Karpas-422 (cell line): ENCODE data around the gene EVC. TPM values are rescaled to one million over a fixed set of nuclear protein-coding genes. Genes with fewer than 3 reads are reported as not detected.

Source experiments
- DNase-seq: peaks from one replicate; pipeline ENCODE4 v3.0.0-alpha.2; 2015
- H2AFZ ChIP-seq: fragments of 200-600 bp; sonication (generic); 2 replicates; pipeline ENCODE4 v1.6.1; 2014; ENCODE audit warnings: antibody characterized with exemption, low read length, mixed read lengths
- H3K27ac ChIP-seq: fragments of 200-600 bp; sonication (generic); 2 replicates; pipeline ENCODE4 v1.5.1; 2014; ENCODE audit warnings: mild to moderate bottlenecking, low read length, moderate library complexity
- H3K27me3 ChIP-seq: fragments of 200-600 bp; sonication (generic); 2 replicates; pipeline ENCODE4 v1.6.1; 2014; ENCODE audit warnings: low read length, mixed read lengths
- H3K36me3 ChIP-seq: fragments of 200-600 bp; sonication (generic); 2 replicates; pipeline ENCODE4 v1.6.1; 2014; ENCODE audit warnings: low read length, mixed read lengths; ENCODE audit not compliant: insufficient read depth
- H3K4me1 ChIP-seq: fragments of 200-600 bp; sonication (generic); 2 replicates; pipeline ENCODE4 v1.6.1; 2014; ENCODE audit warnings: mild to moderate bottlenecking, low read length, mixed read lengths
- H3K4me2 ChIP-seq: fragments of 200-600 bp; sonication (generic); 2 replicates; pipeline ENCODE4 v1.6.1; 2014; ENCODE audit warnings: low read length, low read depth, mild to moderate bottlenecking; ENCODE audit not compliant: poor library complexity, severe bottlenecking
- H3K4me3 ChIP-seq: fragments of 200-600 bp; sonication (generic); 2 replicates; pipeline ENCODE4 v1.5.1; 2014; ENCODE audit warnings: mild to moderate bottlenecking, antibody characterized with exemption, low read length, mixed read lengths
- H3K79me2 ChIP-seq: fragments of 200-600 bp; sonication (generic); 2 replicates; pipeline ENCODE4 v1.6.1; 2014; ENCODE audit warnings: mild to moderate bottlenecking, low read length, mixed read lengths
- H3K9ac ChIP-seq: fragments of 200-600 bp; sonication (generic); 2 replicates; pipeline ENCODE4 v1.6.0; 2014; ENCODE audit warnings: low read length
- H3K9me2 ChIP-seq: fragments of 200-600 bp; sonication (generic), shearing (Covaris generic); replicated peaks from 2 replicates; pipeline ENCODE4 v1.6.0; 2014; ENCODE audit warnings: mild to moderate bottlenecking, low read length, moderate library complexity; ENCODE audit not compliant: insufficient read depth
- H3K9me3 ChIP-seq: fragments of 300-700, 200-600 bp; sonication (generic); 2 replicates; pipeline ENCODE4 v1.6.1; 2014; ENCODE audit warnings: low read length, mixed read lengths
- H4K20me1 ChIP-seq: fragments of 200-600 bp; sonication (generic); 2 replicates; pipeline ENCODE4 v1.6.1; 2014; ENCODE audit warnings: mild to moderate bottlenecking, antibody characterized with exemption, low read length, low read depth; ENCODE audit not compliant: insufficient read depth
- total RNA-seq: library from RNA; depleted of rRNA; stranded (reverse); fragments of >200 nt; shearing (Covaris generic); gene quantifications from 2 replicates; pipeline ENCODE4 v1.2.3, GENCODE V29; 2014; ENCODE audit warnings: low replicate concordance

Gene EVC
- total RNA-seq, 1 experiment from 2014 or later: not detected

DNA sequence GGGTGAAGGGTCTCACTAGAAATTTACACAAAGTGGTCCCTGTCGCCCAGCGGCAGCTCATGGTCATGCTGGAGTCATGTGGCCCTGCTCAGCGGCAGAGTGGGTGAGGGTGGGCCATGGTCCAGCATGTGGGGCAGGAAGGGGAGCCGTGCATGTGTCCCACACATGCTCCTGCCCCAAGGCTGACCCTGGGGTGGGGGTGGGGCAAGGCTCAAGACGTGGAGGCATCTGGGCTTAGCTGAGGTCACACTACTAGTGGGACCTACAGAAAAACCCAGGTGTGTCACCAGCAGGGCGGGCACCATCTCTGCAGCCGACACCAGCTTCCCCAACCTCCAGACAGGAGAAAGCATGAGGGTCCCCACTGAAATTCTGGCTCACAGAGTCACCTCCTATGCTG is 42.4 kb downstream of the EVC start:
- Histone ChIP-seq H3K27ac (no peak overlapping the region), H4K20me1 (no peaks in the 10 kb centered on the region), H3K79me2 (no peaks in the 10 kb centered on the region), H3K9ac (no peak overlapping the region), H3K27me3 (no peaks in the 10 kb centered on the region), H3K36me3 (no peaks in the 10 kb centered on the region), H3K9me3 (no peaks in the 10 kb centered on the region), H3K9me2 (no peaks in the 10 kb centered on the region), H3K4me3 (no peak overlapping the region), H3K4me2 (no peak overlapping the region), H2AFZ (no peak overlapping the region), H3K4me1 (no peaks in the 10 kb centered on the region)
- DNase-seq: no peak

DNA sequence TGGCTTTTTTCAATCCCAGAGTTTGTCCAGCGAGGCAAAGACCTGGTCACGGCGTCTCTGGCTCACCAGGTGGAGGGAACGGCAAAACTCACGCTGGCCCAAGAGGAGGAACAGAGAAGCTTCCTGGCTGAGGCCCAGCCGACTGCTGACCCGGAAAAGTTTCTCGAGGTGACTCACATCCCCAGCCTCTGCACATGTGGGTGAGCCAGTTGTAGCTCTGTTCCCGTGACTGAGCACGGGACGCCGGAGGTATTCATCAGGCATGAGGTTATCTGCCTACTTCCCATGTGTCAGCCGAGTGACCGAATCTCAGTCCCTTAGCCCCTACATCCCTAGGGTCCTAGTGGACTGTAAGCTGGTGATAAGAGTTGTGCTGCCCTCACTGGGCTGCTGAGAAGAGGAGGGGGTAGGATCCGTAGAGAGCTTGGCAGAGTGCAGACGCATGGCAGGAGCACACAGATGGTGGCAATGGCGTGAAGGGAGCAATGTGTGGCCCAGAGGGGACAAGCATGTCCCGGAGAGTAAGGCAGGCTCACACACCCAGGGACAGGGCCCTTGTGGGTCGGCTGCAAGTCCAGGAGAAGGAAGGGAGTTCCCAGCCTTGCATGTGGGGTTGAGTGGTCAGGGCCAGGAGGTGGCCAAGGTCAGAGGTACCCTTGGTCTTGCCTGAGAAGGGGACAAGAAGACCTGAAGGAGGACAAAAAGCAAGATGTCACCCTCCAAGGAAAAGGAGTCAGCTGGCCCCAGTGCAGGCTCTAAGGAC is 42.9 kb downstream of the EVC start:
- Histone ChIP-seq H3K27me3 (no peaks in the 10 kb centered on the region), H3K9me2 (no peaks in the 10 kb centered on the region), H3K4me1 (no peaks in the 10 kb centered on the region), H3K4me3 (no peak overlapping the region), H3K79me2 (no peaks in the 10 kb centered on the region), H4K20me1 (no peaks in the 10 kb centered on the region), H3K36me3 (no peaks in the 10 kb centered on the region), H3K4me2 (no peak overlapping the region), H3K27ac (no peak overlapping the region), H3K9me3 (no peaks in the 10 kb centered on the region), H3K9ac (no peak overlapping the region), H2AFZ (no peak overlapping the region)
- no peak for DNase-seq

DNA sequence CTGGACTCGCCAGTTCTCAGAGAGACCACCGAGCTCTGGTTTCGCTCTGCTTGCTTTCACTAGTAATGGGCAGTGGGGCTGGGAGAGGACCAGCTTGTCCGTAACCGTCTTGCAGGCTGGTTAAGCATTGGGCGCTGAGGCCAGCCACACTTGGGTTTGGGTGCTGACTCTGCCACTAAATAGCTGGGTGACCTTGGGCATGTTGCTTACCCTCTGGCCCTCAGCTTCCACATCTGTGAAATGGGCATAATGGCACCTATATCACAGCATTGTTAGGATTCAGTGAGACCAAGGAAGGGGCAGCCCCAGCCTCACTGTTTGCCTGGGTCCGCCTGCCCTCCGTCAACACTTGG is 43.5 kb downstream of the EVC start:
- no peaks in the 10 kb centered on the region for H3K9me2 ChIP-seq
- H3K4me3 ChIP-seq: no peak overlapping the region
- DNase-seq: no peak
- no peaks in the 10 kb centered on the region for H3K27me3 ChIP-seq
- H3K27ac ChIP-seq: no peak overlapping the region
- H3K4me1 ChIP-seq: no peaks in the 10 kb centered on the region
- H3K79me2 ChIP-seq: no peaks in the 10 kb centered on the region
- no peak overlapping the region for H3K9ac ChIP-seq
- H3K9me3 ChIP-seq: no peaks in the 10 kb centered on the region
- no peaks in the 10 kb centered on the region for H3K36me3 ChIP-seq
- no peaks in the 10 kb centered on the region for H4K20me1 ChIP-seq
- H2AFZ ChIP-seq: no peak overlapping the region
- no peak overlapping the region for H3K4me2 ChIP-seq

DNA sequence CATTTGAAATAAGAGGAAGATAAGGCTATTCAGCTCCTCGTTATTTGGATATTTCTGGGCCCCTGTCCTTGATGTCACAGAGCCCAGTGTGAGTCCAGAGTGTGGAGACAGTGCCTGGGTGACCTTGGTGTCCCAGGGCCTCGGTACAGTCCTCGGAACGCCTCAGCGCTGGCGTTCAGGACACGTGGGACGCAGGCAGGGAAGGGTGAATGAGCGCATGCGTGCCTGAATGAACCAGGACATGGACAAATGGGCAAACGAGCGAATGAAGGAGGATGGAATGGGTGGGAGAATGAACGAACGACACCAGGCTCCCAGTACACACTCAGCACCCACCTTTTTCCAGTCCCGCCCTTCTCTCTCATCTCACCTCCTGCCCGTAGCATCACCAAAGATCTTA is 44.2 kb downstream of the EVC start:
- Histone ChIP-seq H3K27ac (no peak overlapping the region), H3K4me3 (no peak overlapping the region), H2AFZ (no peak overlapping the region), H3K79me2 (no peaks in the 10 kb centered on the region), H3K9ac (no peak overlapping the region), H3K9me2 (no peaks in the 10 kb centered on the region), H3K27me3 (no peaks in the 10 kb centered on the region), H3K4me2 (no peak overlapping the region), H4K20me1 (no peaks in the 10 kb centered on the region), H3K9me3 (no peaks in the 10 kb centered on the region), H3K4me1 (no peaks in the 10 kb centered on the region), H3K36me3 (no peaks in the 10 kb centered on the region)
- no peak for DNase-seq

DNA sequence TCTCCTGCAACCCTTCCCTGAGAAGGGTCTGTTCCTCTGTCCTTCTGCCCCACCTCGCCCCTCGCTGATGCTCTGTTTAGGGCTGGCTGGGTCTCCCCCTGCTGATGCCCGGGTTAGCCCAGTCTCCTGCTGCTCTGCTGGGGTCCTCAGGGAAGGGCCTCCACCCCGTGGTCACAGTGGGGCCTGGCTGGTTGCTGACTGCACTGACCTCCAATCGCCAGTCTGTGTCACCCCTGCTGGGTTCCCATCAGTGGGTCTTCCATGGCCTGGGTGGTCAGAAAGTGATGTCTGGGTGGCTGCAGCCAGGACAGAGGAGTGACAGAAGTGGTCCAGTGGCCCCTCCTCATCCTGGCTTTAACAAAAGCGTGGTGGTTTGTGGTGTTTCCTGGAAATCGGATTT is 44.7 kb downstream of the EVC start:
- H3K27me3 ChIP-seq: no peaks in the 10 kb centered on the region
- no peaks in the 10 kb centered on the region for H3K4me1 ChIP-seq
- no peak for DNase-seq
- H3K79me2 ChIP-seq: no peaks in the 10 kb centered on the region
- no peak overlapping the region for H3K4me3 ChIP-seq
- H3K36me3 ChIP-seq: no peaks in the 10 kb centered on the region
- H3K9ac ChIP-seq: no peak overlapping the region
- H3K9me3 ChIP-seq: no peaks in the 10 kb centered on the region
- no peak overlapping the region for H2AFZ ChIP-seq
- H3K9me2 ChIP-seq: no peaks in the 10 kb centered on the region
- no peaks in the 10 kb centered on the region for H4K20me1 ChIP-seq
- H3K4me2 ChIP-seq: no peak overlapping the region
- H3K27ac ChIP-seq: no peak overlapping the region

DNA sequence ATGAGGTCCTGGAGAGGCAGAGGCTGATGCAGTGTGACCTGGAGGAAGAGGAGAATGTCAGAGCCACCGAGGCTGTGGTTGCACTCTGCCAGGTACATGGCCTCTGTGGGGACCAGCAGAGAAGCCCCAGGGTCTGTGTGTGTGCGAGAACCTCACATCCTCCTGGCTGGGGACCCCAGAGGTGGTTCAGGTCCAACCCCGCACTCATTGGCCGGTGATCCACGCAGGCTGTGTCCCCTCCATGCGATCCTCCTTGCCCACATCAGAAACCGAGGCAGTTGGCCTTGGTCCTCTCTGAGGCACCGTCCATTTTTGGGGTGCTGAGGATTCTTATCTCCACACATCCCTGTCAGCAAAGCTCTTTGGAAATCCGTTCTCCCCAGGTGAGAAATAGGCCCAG is 45.3 kb downstream of the EVC start:
- no peak overlapping the region for H3K9ac ChIP-seq
- H3K4me2 ChIP-seq: no peak overlapping the region
- H3K9me3 ChIP-seq: no peaks in the 10 kb centered on the region
- H4K20me1 ChIP-seq: no peaks in the 10 kb centered on the region
- H2AFZ ChIP-seq: no peak overlapping the region
- no peaks in the 10 kb centered on the region for H3K27me3 ChIP-seq
- no peaks in the 10 kb centered on the region for H3K79me2 ChIP-seq
- H3K27ac ChIP-seq: no peak overlapping the region
- DNase-seq: no peak
- no peak overlapping the region for H3K4me3 ChIP-seq
- H3K36me3 ChIP-seq: no peaks in the 10 kb centered on the region
- no peaks in the 10 kb centered on the region for H3K9me2 ChIP-seq
- H3K4me1 ChIP-seq: no peaks in the 10 kb centered on the region

DNA sequence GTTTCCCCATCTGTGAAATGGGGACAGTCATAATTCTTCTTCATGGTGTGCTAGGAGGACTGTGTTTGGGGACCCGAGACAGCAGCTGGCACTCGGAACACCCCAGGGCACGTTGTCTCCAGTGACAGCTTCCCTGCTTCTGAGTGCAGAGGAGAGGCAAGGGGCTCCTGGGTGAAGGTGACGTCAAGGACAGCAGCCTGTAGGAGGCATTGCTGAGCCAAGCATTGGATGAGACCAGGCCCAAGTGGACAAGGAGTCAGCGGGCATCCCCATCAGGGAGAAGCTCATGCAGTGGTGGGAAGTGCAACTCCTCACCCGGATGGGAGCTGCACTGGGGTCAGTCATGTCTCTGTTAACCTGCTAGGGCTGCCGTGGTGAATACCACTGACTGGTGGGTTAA is 46.1 kb downstream of the EVC start:
- no peak overlapping the region for H3K4me2 ChIP-seq
- H3K9me2 ChIP-seq: no peaks in the 10 kb centered on the region
- no peaks in the 10 kb centered on the region for H3K9me3 ChIP-seq
- no peak overlapping the region for H3K27ac ChIP-seq
- no peak overlapping the region for H3K9ac ChIP-seq
- no peaks in the 10 kb centered on the region for H3K79me2 ChIP-seq
- no peaks in the 10 kb centered on the region for H3K4me1 ChIP-seq
- H3K27me3 ChIP-seq: no peaks in the 10 kb centered on the region
- no peaks in the 10 kb centered on the region for H4K20me1 ChIP-seq
- H2AFZ ChIP-seq: no peak overlapping the region
- no peaks in the 10 kb centered on the region for H3K36me3 ChIP-seq
- H3K4me3 ChIP-seq: no peak overlapping the region
- no peak for DNase-seq

DNA sequence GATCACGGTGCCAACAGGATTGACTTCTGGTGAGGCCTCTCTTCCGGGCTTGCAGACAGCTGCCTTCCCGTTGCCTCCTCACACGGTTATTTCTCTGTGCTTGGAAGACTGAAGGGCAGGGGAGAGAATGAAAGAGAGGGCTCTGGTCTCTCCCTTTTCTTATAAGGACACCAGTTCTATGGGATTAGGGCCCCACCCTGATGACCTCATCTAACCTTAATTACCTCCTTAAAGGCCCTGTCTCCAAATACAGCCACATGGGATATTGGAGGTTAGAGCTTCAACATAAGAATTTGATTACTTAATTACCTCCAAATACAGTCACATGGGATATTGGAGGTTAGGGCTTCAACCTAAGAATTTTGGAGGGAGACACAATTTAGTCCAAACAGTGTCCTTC is 46.5 kb downstream of the EVC start:
- Histone ChIP-seq H3K9ac (no peak overlapping the region), H3K27ac (no peak overlapping the region)

DNA sequence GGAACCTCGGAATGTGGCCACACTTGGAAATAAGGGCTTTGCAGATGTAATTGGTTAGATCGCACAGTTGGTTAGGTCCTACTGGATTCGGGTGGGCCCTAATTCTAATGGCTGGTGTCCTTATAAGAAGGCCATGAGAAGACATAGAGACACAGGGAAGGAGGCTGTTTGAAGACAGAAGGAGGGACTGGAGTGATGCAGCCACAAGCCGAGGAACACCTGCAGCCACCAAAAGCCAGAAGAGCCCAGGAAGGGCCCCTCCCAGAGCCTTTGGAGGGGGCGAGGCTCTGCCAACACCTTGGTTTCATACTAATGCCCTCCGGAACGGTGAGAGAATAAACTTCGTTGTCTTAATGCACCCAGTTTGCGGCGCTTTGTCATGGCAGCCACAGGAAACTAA is 47.0 kb downstream of the EVC start:
- Histone ChIP-seq H3K4me2 (no peak overlapping the region), H3K4me1 (no peaks in the 10 kb centered on the region), H3K79me2 (no peaks in the 10 kb centered on the region), H3K9ac (no peak overlapping the region), H4K20me1 (no peaks in the 10 kb centered on the region), H3K9me2 (no peaks in the 10 kb centered on the region), H3K27ac (no peak overlapping the region), H3K9me3 (no peaks in the 10 kb centered on the region), H3K27me3 (no peaks in the 10 kb centered on the region), H2AFZ (no peak overlapping the region), H3K36me3 (no peaks in the 10 kb centered on the region), H3K4me3 (no peak overlapping the region)
- DNase-seq: no peak

More for the DNA sequence above, 46.5 kb downstream of the EVC start:
- no peaks in the 10 kb centered on the region for H3K9me3 ChIP-seq
- no peaks in the 10 kb centered on the region for H3K4me1 ChIP-seq
- H3K79me2 ChIP-seq: no peaks in the 10 kb centered on the region
- no peaks in the 10 kb centered on the region for H3K9me2 ChIP-seq
- DNase-seq: no peak
- no peaks in the 10 kb centered on the region for H3K36me3 ChIP-seq
- no peaks in the 10 kb centered on the region for H4K20me1 ChIP-seq
- H3K4me3 ChIP-seq: no peak overlapping the region
- H3K27me3 ChIP-seq: no peaks in the 10 kb centered on the region
- no peak overlapping the region for H3K4me2 ChIP-seq
- H2AFZ ChIP-seq: no peak overlapping the region
